ENCODE measurements around the gene NRXN3. TPM values are rescaled to one million over a fixed set of nuclear protein-coding genes. Genes with fewer than 3 reads are reported as not detected.
"Not testable (repeated sequence)": the region's sequence is repeated elsewhere in the genome, so short reads cannot be mapped to it uniquely, and the experiment has no call there.

Gene NRXN3
- polyA plus RNA-seq, 3 donors: 0.22 to 0.46 (median 0.27) TPM

DNA sequence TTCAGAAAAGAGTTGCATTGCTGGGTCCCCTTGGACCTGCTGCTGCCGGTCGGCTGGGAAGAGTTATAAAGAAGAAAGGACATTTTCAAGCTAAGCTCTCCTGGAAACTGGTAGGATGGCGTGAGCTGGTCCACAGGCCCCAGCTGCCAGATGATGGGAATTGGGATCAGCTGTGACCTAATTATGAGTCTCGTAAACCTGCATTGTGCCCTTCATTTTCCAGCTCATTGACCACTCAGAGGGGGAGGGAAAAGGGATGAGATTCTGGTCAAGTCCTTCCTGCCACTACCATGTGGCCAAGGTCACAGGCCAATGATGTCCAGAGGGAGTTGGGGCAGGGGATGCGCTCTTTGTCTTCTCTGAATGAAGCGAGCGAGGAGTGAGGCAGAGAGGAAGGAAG is 320.9 kb downstream of the NRXN3 start:
- 67 to 82% (median 77%) methylated on average over 7 of the region's 7 CpGs for WGBS, 3 donors
- H3K27ac ChIP-seq (ENCODE audit: low read depth, low read length): no peak overlapping the region

DNA sequence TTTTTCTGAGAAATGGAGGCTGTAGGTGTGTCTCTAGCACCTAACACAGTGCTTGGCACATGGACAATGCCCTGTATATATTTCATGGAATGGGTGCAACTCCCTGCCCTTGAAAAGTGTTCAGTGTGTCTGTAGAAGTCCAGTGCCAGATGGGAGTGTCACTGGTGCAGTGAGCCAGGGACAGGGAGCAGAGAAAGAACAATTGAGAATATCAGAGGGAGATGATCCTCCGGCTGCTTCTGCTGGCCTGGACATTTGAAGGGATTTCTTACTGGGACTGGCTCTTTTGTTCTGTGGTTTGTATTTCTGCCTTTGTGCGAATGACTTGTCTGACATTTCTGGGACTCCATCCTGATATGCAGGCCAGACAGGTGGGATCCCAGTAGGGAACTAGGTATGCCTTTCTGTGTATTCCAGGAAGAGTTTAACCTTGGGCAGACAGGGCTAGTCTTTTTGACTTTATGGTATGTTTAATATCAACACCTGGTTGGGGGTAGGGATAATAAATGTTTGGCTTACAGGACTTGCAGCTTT is 328.0 kb downstream of the NRXN3 start:
- H3K27ac ChIP-seq (ENCODE audit: low read depth, low read length): no peak overlapping the region
- WGBS, 3 donors: 81 to 94% (median 91%) methylated on average over 2 of the region's 2 CpGs

DNA sequence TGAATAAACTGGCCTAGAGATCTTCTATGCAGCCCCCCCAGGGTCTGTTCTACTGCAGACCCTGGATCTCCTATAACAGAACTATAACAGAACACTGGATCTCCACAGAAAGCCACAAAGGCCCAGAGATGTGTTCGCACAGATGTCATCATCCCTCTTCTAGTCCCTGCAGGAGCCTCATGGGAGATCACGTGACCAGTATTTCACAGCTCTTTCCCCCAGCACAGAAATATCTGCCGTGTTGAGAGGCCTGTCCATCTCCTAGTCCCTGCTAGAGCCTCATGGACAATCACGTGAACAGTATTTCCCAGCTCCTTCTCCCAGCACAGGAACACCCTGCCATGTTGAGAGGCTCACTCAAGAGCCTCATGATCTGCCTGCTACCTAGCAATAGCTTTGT is 331.7 kb downstream of the NRXN3 start:
- 70 to 79% (median 73%) methylated on average over 4 of the region's 4 CpGs for WGBS, 3 donors
- no peak overlapping the region for H3K27ac ChIP-seq (ENCODE audit: low read depth, low read length)

DNA sequence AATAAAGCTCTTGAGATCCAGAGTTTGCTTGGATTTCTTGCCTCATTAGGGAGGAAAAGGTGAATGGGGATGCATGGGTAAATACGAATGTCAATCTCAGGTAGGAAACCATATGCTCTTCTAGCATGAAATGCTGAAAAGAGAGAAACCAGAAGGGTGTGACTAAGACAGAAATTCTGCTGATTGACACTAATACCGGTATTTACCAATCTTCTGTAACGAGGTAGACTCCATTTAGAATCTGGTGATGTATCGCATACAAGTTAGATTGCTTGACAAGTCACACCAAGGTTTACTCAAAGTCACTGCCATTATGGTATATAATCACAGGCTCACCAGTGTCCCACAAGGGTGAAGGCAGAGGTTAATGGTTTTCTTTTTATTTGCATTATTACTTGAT is 337.9 kb downstream of the NRXN3 start:
- 77 to 84% (median 80%) methylated on average over 4 of the region's 4 CpGs for WGBS, 3 donors

DNA sequence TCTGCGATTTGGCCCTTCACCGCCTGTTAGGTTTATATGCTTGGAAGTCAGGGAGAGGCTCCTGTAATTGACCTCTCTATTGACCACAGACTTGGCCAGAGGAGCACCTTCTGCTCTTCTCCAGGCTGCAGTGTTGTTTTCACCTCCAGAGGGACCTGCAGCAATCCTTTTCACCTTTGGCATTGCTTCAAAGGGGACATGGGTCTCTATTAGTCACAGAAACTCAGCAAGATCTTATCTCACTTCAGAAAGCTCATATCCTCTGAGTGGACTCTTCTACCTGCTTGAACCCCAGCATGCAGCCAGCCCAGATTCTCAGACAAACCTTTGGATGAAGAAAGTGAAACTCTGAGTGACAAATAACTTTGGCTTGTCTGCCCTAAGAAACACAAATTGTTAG is 339.3 kb downstream of the NRXN3 start:
- WGBS, 3 donors: 46 to 98% (median 93%) methylated on average over 2 of the region's 2 CpGs
- no peak overlapping the region for H3K27ac ChIP-seq (ENCODE audit: low read depth, low read length)

More for the DNA sequence above, 337.9 kb downstream of the NRXN3 start:
- no peak overlapping the region for H3K27ac ChIP-seq (ENCODE audit: low read depth, low read length)

DNA sequence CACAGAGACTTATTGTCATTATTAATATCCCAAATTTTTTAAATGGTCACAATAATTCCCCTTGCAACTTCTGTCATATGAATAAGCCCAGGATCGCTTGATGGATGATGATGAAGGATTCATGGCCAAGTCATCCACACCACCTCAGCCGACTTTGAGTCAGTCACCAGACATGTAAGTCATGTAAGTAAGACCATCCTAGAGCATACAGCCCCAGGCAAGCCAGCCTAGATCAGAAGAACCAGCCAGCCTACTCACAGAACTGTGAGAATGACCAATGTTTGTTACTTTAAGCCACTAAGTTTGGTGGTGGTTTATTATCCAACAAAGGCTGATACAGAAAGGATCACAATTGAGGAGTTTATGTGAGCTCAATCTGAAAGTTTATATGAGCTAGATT is 341.8 kb downstream of the NRXN3 start:
- WGBS, 3 donors: 75 to 93% (median 84%) methylated on average over 2 of the region's 2 CpGs
- H3K27ac ChIP-seq (ENCODE audit: low read depth, low read length): no peak overlapping the region

DNA sequence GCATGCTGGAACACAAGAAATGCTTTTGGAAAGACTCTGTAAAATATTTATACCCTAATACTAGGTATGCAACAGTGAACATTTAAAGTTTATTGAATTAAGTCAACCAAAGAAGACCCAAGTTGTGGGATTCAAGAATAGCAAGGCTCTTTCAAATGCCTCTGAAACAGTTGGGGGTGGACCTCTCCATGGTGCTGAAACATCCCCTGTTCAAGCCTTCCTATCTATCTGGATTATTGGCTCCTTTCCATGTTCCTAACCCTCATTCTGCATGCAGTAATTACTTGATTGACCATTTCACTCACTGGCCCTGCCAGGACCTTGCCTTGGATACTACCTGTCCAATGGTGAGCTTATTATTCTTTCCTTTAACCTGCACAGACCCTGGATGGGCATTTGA is 349.7 kb downstream of the NRXN3 start:
- H3K27ac ChIP-seq (ENCODE audit: low read depth, low read length): no peak overlapping the region

DNA sequence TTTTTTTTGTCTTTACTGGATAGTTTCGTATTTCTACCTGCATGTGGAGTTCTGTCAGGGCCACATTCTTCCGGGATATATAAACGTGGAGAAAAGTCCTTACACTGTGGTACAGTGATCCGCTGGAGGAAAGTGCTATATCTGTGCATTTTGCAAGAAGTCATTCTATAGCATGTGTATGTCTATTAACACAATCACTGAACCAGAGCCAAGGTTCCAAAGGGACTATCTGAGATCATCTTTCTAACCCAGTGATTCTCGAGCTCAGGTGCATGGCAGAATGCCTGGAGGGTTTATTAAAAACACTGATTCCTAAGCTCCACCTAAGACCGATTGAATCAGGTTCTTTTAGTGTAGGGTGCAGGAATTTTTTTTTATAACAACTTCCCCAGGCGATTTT is 354.0 kb downstream of the NRXN3 start:
- no peak overlapping the region for H3K27ac ChIP-seq (ENCODE audit: low read depth, low read length)
- 63 to 79% (median 76%) methylated on average over 7 of the region's 7 CpGs for WGBS, 3 donors

DNA sequence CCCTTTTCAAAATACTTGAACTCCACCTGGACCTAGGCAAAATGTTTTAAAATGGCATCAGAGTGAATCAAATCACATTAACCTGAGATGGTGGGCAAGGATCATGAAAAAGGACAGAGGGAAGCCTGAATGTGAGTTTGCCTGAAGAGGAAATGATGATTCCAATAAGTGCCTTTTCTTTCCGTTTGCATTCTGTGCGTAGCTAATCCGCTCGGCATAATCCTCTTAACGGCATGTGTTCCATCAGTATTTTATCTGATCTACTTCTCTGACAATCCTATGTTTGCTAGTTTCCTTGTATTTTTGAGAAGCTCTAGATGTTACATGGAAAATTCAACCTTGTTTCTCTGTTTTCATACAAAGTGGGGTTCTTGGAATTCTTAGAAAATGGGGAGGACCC is 354.6 kb downstream of the NRXN3 start:
- WGBS, 3 donors: 79 to 92% (median 92%) methylated on average over 5 of the region's 5 CpGs
- no peak overlapping the region for H3K27ac ChIP-seq (ENCODE audit: low read depth, low read length)

DNA sequence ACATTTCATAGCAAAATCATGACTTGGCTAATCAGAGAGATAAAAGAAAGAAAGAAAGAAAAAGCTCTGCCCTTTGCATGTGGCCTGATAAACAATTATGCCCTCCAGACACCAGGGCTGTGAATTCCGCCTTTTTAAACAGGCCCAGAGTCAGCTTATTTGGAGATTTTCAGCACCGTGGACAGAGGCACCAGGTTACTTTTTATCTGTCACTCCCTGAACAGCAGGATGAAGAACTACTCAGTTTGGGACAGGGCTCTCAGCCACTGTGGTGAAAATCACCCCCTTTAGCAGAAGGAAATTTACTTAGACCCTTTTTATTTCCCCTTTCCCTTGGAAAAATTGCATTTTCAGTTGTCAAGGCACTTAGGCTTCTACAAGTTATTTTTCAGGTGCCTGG is 359.9 kb downstream of the NRXN3 start:
- 9 to 22% (median 19%) methylated on average over 2 of the region's 2 CpGs for WGBS, 3 donors
- H3K27ac ChIP-seq (ENCODE audit: low read depth, low read length): no peak overlapping the region

DNA sequence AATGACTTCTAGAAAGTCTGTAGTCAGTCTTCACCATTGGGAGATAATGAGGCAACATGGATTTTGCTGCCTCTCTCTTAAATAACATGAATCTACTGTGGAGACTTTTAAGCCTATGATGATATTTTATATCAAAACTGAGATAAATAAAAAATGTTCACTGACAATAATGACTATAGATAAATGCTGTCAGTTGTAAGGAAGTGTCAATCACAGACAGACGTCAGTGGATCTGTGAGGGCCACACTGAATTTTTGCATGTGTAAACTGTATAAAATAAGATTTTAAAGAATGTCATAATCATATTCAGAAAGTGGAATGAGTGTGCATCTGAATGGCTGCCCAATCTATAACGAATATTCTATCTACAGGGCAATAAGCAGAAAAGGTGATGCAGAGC is 364.0 kb downstream of the NRXN3 start:
- H3K27ac ChIP-seq (ENCODE audit: low read depth, low read length): no peak overlapping the region
- WGBS, 3 donors: 53 to 81% (median 60%) methylated on average over 2 of the region's 2 CpGs

DNA sequence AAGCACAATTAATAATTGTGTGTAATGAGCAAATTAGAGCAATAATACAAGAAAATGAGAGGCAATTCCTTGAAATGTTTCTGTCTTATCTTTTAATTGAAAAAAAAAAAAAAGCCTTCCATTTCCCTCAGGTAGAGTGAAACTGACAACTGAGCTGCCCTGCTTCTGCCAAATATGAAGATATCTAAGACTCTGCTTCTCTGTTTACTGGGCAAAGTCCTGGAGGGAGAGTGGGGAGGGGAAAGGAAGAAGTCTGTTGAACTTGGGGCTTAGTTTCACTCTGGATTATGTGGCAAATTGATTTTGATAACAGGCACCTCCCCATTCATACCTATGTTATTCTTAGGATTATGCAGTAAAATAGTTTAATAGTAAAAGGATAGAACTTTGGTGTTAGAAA is 364.9 kb downstream of the NRXN3 start:
- no peak overlapping the region for H3K27ac ChIP-seq (ENCODE audit: low read depth, low read length)

DNA sequence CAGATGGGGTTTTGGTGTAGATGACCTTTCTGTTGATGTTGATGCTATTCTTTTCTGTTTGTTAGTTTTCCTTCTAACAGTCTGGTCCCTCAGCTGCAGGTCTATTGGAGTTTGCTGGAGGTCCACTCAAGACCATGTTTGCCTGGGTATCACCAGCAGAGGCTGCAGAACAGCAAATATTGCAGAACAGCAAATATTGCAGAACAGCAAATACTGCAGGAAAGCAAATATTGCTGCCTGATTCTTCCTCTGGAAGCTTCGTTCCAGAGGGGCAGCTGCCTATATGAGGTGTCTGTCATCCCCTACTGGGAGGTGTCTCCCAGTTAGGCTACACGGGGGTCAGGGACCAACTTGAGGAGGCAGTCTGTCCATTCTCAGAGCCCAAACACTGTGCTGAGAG is 371.6 kb downstream of the NRXN3 start:
- not testable (repeated sequence) for H3K27ac ChIP-seq (ENCODE audit: low read depth, low read length)
- 44 to 83% (median 78%) methylated on average over 2 of the region's 2 CpGs for WGBS, 3 donors

DNA sequence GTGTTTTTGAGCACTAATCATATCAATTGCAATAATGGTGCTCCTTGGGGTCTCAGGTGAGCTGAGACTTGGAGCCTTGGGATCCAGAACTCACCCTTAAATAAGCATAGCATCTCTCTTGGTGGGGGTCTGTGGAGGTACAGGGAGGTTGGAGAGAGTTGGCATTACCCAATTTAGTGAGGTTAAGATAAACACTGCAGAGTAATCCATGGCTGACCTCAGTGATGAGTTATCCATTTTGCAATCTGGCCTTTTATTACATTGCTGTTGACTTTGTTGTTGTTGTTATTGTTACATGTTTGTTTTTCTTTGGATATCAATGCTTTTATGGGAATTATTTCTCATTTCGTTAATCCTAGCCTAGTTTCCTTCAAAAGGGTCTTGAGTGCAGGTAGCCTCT is 373.3 kb downstream of the NRXN3 start:
- WGBS, 3 donors: 32 to 55% (median 51%) methylated on average over 1 of the region's 1 CpG
- H3K27ac ChIP-seq (ENCODE audit: low read depth, low read length): no peak overlapping the region

DNA sequence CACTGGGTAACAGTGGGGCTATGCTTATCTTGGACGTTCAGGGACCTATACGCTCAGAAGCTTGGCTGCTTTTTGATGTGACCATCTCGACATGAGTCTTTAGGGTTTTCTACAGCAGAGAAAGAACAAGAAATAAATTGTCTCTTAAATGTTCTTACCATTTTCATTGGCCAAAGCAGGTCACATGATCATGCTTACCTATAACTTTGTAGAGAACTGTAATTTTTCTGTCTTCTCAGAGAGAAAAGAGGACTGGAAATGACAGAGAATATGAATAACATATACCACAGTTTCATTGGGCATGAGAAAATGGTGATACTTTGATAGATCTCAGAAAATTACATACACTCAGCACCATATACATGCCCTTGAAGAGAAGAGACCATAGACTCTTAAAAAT is 390.9 kb downstream of the NRXN3 start:
- no peak overlapping the region for H3K27ac ChIP-seq (ENCODE audit: low read depth, low read length)
- 65 to 85% (median 70%) methylated on average over 3 of the region's 3 CpGs for WGBS, 3 donors

DNA sequence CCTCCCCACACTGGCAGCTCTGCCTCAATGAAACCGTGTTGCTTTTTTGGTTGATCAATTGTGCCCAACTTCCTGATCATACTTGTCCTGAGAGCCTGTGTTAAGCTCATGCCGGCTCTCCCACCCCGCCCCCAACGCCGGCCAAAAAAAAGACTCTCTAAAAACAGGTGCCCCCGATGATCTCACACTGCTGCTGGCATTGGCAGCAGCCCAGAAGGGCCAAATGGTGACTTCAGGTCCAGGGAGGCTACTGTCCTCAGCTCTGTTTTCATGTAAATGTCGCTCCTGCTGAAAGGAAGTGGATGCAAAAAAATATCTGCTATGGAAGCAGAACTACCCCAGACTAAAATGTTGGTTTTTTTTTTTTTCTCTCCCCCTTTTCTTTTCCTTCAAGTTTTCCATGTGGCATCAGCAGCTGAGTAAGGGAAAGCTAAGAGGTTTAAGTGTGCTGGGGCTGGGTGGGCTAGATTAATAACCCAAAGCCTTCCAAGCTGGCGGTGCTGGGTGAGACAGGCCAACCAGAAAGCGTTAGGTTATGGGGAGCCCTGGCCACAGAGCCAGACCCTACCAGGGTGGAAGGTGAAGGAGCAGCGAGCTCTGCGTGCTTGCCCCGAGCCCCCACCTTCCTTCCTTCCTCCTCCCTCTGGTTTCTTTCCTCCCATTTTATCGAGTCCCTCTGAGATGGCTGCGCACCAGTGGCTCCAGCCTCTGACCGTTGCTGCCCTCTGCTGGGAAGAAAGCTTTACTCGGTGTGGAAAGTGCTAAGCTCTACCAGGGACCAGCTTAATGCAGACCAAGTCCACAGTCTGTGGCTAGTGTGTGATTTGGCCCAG is 396.1 kb downstream of the NRXN3 start:
- no peak overlapping the region for H3K27ac ChIP-seq (ENCODE audit: low read depth, low read length)
- WGBS, 3 donors: 25 to 30% (median 26%) methylated on average over 16 of the region's 16 CpGs

DNA sequence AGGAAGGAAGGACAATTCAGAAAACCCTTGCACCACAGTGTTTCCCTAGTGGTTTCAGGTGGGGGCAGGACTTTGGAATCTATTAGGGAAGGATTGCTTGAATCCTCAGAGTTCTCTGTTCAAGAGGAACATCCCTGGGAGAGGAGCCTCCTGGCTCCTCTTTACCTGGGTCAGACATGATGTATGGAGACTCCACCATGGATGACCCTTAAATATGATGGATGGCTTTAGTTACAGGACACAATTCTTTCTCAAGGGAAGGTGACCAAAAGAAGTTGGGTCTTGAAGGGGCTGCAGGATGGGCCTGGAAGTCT is 396.6 kb downstream of the NRXN3 start:
- no peak overlapping the region for H3K27ac ChIP-seq (ENCODE audit: low read depth, low read length)

DNA sequence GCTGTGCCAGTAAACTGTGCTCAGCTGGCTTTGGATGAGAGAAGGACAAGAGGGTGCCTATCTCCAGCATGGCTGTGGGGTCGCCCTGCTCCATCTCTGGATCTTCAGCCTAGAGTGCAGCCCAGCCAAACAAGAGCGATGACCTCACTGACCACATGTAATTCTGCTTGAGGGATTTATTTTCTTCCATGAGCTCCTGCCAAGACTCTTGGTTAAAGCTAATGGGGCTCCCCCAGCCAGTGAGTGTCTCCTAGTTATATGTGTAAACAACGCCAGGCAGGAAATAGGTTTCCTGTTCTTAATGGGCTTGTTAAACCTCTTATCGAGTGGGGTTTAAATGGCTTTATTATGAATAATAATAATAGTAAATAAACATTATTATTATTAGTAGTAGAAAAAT is 397.2 kb downstream of the NRXN3 start:
- 37 to 60% (median 38%) methylated on average over 4 of the region's 4 CpGs for WGBS, 3 donors
- H3K27ac ChIP-seq (ENCODE audit: low read depth, low read length): no peak overlapping the region

DNA sequence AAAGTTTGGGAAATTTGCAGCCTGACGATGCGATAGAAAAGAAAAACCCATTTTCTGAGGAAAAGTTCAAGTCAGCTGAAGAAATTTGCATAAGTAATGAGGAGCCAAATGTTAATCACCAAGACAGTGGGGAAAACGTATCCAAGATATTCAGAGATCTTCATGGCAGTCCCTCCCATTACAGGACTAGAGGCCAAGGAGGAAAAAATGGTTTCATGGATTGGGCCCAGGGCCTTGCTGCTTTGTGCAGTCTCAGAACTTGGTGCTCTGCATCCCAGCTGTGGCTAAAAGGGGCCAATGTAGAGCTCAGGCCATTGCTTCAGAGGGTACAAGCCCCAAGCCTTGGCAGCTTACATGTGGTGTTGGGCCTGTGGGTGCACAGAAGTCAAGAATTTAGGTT is 403.6 kb downstream of the NRXN3 start:
- 89 to 91% (median 89%) methylated on average over 3 of the region's 3 CpGs for WGBS, 3 donors
- H3K27ac ChIP-seq (ENCODE audit: low read depth, low read length): not testable (repeated sequence)

DNA sequence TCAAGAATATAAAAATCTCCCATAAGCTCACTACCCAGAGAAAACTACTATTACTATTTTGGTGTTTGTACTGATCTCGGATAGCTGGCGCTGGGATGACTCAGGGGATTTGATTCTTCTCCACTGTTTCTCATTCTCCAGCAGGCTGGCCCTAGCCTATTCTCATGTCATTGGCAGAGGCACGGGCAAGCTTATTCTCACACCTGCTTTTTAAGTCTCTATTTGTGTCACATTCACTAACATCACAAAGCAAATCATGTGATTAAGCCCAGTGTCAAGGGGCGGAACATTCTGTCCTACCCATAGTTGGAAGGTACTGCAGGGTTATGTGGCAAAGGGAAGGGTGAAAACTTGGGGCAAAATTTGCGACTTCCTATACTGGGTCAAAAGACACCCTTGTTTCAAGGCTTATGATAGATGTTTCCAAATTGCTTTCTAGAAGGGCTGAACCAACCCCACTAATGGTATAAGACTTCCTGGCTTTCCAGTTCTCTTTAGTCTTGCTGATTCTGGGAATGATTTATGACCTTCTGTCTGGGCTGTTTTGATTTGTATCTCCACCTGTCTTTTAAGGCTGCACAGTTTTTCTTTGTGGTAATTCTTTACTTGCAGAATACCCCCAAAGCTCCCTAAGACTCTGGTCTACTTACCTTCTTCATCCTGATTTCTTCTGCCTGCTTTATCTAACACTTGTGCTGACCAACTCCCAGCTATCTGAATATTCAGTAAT is 406.4 kb downstream of the NRXN3 start:
- no peak overlapping the region for H3K27ac ChIP-seq (ENCODE audit: low read depth, low read length)
- 70 to 74% (median 72%) methylated on average over 5 of the region's 5 CpGs for WGBS, 3 donors

Measured in adipose tissue (tissue), 3 donors.